ENCODE data around the gene DDRGK1. TPM values are rescaled to one million over a fixed set of nuclear protein-coding genes. Genes with fewer than 3 reads are reported as not detected.

Gene DDRGK1
- total and polyA plus RNA-seq, 2 of the 8 experiments (the other 6 are each of a cell fraction or from before 2014, with no cell fraction given): 29.4 to 42.0 TPM

GRCh38 chr20:3181270-3181669 is 23.2 kb downstream of the DDRGK1 start:
- Histone ChIP-seq H2AK5ac (ENCODE audit: low read depth, low read length) (no peak overlapping the region), H3K23me2 (ENCODE audit: low read depth, low read length) (no peaks in the 10 kb centered on the region; the same call in 1 of the 2 replicates), H4K91ac (replicated peaks; ENCODE audit: insufficient read length, low read length) (no peak overlapping the region), H2BK5ac (ENCODE audit: low read depth, low read length) (no peak overlapping the region), H3K4me2 (ENCODE audit: insufficient read depth in 1 of 2, low read depth in 2 of 2, low read length in 2 of 2) (no peak overlapping the region), H3K27me3 (replicated peaks in 1 of 4; ENCODE audit: control insufficient read depth in 3 of 4, extremely low read depth in 1 of 4, insufficient read depth in 3 of 4, low read length in 3 of 4) (no peaks in the 10 kb centered on the region), H4K20me1 (replicated peaks in 1 of 2; ENCODE audit: control insufficient read depth in 1 of 2, insufficient read depth in 2 of 2, low read length in 2 of 2) (peaks cover 0 to 1% of the 10 kb centered on the region in 2 experiments), H4K8ac (ENCODE audit: extremely low read depth, insufficient read depth, low read length) (no peak overlapping the region), H4K5ac (ENCODE audit: insufficient read length, low read depth, low read length) (no peak overlapping the region), H3K23ac (ENCODE audit: insufficient read length) (no peak overlapping the region), H2BK120ac (replicated peaks; ENCODE audit: low read depth, low read length) (no peak overlapping the region), H3K36me3 (ENCODE audit: control insufficient read depth in 2 of 4, insufficient read depth in 4 of 4, low read length in 3 of 4) (no peaks in the 10 kb centered on the region; a peak in 2 of 8 replicates), H3K79me1 (ENCODE audit: low read depth, low read length) (no peaks in the 10 kb centered on the region; the same call in 1 of the 2 replicates), H3K79me2 (ENCODE audit: control insufficient read depth in 1 of 2, insufficient read depth in 2 of 2, low read length in 2 of 2) (no peaks in the 10 kb centered on the region), H2BK12ac (ENCODE audit: low read depth, low read length) (no peak overlapping the region), H3K4ac (replicated peaks; ENCODE audit: insufficient read length, low read depth, low read length) (no peak overlapping the region), H3K4me3 (ENCODE audit: extremely low read depth in 1 of 4, insufficient read depth in 2 of 4, low read depth in 3 of 4, low read length in 4 of 4) (no peak overlapping the region), H2BK15ac (ENCODE audit: low read length) (no peak overlapping the region), H3K4me1 (replicated peaks in 1 of 4; ENCODE audit: control insufficient read depth in 3 of 4, insufficient read depth in 4 of 4, low read length in 3 of 4) (peaks cover 0 to 3% (median 0%) of the 10 kb centered on the region in 4 experiments; a peak in 2 of 7 replicates), H3K27ac (ENCODE audit: low read depth, low read length) (no peak overlapping the region), H3K18ac (ENCODE audit: extremely low read depth, low read length) (no peak overlapping the region), H3K56ac (replicated peaks; ENCODE audit: insufficient read length, low read depth, low read length) (no peak overlapping the region), H3K9ac (replicated peaks in 1 of 4; ENCODE audit: extremely low read depth in 1 of 4, low read depth in 3 of 4, low read length in 3 of 4) (no peak overlapping the region), H2AFZ (ENCODE audit: low read length) (no peak overlapping the region), H3K9me3 (ENCODE audit: insufficient read depth in 2 of 2, low read depth in 1 of 2, low read length in 1 of 2) (no peaks in the 10 kb centered on the region), H2BK20ac (ENCODE audit: low read length) (no peak overlapping the region), H3K14ac (ENCODE audit: insufficient read length) (no peak overlapping the region)
- WGBS, 2 experiments (ENCODE audit: extremely low coverage in 1 of 2, insufficient coverage in 1 of 2, insufficient read length in 1 of 2, insufficient replicate concordance in 2 of 2, low coverage in 1 of 2, low lambda C conversion rate in 2 of 2, missing lambda C conversion rate in 1 of 2): 92% methylated on average over 5 of the region's 5 CpGs; no CpG with 5 or more reads in 1 of the 2 experiments
- DNase-seq (ENCODE audit: low read depth in 1 of 2, low spot score in 2 of 2) (no peak), FAIRE-seq (no peak)
- CTCF ChIA-PET (ENCODE audit: partially characterized antibody): no interaction called here
- POLR2A ChIA-PET (ENCODE audit: partially characterized antibody): interaction anchor here (0.6 to 2.0 kb wide), 4 partner anchors 9 to 633 kb away, joined by 3 to 6 read pairs (median 4); no protein-coding TSS in a partner anchor
- TF ChIP-seq BRCA1 (IDR thresholded peaks at IDR 0.05; ENCODE audit: low read depth, low read length) (no peak), SAP30 (IDR thresholded peaks at IDR 0.05; ENCODE audit: insufficient read depth, insufficient replicate concordance, low read length) (no peak), BCL11A (IDR thresholded peaks at IDR 0.05; ENCODE audit: low read depth in 2 of 2, low read length in 2 of 2) (no peak), POU5F1 (IDR thresholded peaks at IDR 0.05; ENCODE audit: low read depth, low read length) (no peak), NRF1 (IDR thresholded peaks at IDR 0.05; ENCODE audit: low read depth, low read length) (no peak), RNF2 (IDR thresholded peaks at IDR 0.05; ENCODE audit: borderline replicate concordance, low read depth, low read length, missing control alignments, poor library complexity, severe bottlenecking) (no peak), BACH1 (IDR thresholded peaks at IDR 0.05; ENCODE audit: low read length) (no peak), CREB1 (IDR thresholded peaks at IDR 0.05) (no peak), POLR2AphosphoS5 (IDR thresholded peaks at IDR 0.05; ENCODE audit: low read depth, low read length) (no peak), HDAC6 (IDR thresholded peaks at IDR 0.05; ENCODE audit: low read depth, low read length) (no peak), FOSL1 (IDR thresholded peaks at IDR 0.05; ENCODE audit: insufficient read depth, low read depth, low read length) (no peak)
